GM21367 (cell line): Measurements from ENCODE around the gene RGS19.
A peak's percentile ranks its signal among the peaks of the same experiment; 100 is the strongest.

Experiments
- ATAC-seq: cut with Tn5 transposase; IDR thresholded peaks from one replicate; pipeline ENCODE4 v1.9.1; 2021; ENCODE audit not compliant: unreplicated experiment

RGS19 gene

DNA sequence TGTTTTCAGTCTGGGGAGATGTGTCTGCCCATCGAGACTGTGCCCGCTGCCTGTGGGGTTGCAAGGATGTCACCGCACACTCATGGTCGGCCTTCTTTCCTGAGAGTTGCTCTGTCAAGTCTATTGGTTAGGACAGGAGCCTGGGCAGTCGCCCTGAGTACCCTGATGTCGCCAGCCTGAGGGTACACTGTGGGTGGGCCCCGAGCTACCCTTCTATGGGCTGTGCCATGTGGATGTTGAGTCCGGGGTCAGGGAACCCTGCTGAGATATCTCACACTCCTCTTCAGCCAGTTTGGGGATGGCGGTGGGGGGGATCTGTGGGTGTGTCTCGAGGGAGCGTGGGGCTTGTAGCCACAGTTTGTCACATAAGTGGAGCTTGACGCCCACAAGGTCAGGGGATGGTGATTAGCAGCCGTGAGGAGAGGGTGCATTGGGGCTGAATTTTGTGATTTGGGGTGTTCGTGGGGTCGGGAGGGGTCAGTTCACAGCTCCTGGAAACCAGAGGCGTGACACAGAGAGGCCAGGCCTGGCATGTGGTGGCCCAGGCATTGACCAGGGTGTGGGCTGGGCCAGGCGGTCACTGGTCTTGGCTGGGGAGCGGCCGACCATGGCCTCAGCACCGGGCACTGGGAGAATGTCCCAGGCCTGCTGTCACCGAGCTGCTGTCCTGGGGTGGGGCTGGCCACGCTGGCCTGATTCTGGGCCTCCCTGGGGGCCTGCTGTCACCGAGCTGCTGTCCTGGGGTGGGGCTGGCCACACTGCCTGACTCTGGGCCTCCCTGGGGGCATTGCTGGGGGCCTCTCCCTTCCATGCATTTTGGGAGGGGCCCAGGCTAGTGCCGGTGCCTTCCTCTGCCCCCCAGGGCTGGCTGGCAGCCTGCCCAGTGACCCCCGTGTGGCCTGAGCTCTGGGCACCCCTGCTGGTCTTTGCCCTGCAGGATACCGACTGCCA, 29.7 kb upstream of the RGS19 start:
- ATAC-seq: no peak

DNA sequence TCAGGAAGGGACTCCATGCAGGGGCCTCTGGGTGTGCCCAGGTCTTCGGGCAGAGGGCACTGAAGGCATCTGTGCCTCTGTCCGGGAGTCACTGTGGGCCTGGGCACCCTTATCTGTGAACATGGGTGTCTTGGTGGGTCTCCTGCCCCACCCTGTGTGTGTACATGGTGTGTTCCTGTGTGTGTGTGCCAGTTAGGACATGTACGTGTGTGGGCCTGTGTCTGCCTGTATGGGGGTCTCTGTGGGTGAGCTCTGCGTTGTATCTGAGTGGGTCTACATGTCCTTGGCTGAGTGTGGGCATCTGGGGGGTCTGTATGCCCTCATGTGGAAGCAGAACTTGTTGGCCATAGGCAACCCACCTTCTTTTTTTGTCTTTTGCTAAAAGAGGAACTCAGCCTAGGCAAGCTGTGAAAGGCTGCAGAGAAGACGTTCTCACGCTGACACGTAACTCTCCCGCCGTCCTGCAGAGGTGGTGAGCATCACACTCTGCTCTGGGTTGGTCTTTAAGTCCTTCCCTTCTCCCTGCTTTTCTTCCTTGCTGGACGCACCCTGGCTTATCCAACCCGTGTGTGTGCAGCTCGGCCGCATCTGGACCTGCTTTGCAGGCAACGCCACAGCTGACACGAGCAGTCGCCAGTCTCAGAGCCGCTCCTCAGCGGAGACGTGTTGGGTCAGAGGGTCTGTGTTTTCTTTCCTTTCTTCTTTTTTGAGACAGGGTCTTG, 28.6 kb upstream of the RGS19 start:
- ATAC-seq: no peak

DNA sequence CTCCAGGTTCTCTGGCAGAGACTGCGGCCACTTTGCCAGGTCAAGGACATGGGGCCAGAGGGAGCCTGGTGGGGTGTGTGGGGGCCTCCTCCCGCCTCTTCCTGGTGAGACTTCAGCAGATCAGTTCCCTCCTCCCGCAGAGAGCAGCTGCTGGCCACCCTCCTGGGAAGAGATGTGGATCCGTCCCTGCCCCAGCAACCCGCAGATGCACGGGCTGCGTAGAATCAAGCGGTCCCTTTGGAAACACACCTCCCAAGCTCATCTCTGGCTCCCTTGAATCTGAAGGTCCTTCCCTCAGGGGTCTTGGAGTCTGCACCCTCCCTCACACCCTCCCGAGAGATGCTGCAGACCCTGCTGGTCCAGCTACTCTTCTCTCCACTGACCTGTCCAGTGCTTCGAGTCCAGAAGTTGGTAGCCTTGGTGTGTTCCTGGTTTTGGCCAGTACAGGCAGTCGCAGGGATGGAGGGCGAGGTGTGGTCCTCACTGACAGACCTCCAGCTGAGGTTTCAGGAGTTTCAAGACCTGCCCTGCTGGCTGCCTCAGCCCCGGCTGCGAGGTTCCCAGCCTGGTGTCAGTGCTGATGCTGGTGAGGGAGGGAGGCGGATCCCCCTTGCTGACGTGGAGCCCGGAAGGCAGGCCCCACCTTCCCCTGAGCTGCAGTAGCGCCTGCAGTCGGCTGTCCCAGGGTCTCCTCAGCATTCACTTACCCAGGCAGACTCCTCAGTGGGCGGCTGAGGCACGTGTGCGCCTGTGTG, 27.8 kb upstream of the RGS19 start, which contains the start of gene NPBWR2:
NPBWR2 (minus strand) TSS at position 585 of the 755 bp plus-strand sequence. CDS start 734 bp downstream, outside the sequence.
- no peak for ATAC-seq

DNA sequence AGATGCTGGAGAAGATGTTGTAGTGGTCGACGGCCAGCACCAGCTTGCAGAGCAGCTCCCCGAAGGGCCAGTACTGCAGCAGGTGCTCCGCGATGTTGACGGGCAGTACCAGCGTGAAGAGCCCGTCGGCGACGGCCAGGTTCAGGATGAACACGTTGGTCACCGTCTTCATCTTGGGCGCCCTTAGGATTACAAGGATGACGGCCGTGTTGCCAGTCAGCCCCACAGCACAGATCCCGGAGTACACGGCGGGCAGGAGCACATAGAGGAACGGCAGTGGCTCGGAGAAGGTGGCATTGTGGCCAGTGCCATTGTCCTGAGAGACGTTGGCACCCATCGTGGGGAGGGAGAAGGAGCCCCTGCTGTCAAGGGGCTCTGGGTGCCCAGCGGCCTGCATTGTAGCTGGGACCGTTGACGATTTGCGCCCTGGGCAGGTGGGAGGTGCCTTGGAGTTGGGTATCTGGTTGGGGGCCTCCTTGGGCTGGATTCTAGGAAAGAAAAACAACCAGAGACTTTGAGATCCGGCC, 27.2 kb upstream of the RGS19 start:
- ATAC-seq: no peak

DNA sequence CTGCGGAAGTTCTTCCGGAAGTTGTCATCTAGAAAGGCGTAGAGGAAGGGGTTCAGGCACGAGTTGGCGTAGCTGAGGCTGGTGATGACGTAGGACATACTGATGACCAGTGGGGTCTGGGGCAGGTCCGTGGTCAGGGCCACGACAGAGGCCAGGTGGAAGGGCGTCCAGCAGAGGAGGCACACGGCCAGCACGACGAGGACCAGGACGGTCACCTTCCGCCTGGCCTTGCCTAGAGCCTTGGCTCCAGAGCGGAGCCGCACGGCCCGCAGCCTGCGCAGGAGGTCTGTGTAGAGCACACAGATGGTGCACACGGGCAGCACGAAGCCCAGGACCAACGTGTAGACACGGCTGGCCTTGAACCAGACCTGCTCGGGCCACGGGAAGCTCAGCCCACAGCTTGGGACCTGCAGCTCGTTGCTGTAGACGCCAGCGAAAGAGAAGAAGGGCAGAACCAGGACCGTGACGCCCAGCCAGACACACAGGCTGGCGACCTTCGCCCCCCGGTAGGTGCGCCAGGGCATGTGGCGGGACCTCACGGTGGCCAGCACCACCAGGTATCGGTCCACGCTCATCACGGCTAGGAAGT, 26.6 kb upstream of the RGS19 start:
- ATAC-seq: no peak

DNA sequence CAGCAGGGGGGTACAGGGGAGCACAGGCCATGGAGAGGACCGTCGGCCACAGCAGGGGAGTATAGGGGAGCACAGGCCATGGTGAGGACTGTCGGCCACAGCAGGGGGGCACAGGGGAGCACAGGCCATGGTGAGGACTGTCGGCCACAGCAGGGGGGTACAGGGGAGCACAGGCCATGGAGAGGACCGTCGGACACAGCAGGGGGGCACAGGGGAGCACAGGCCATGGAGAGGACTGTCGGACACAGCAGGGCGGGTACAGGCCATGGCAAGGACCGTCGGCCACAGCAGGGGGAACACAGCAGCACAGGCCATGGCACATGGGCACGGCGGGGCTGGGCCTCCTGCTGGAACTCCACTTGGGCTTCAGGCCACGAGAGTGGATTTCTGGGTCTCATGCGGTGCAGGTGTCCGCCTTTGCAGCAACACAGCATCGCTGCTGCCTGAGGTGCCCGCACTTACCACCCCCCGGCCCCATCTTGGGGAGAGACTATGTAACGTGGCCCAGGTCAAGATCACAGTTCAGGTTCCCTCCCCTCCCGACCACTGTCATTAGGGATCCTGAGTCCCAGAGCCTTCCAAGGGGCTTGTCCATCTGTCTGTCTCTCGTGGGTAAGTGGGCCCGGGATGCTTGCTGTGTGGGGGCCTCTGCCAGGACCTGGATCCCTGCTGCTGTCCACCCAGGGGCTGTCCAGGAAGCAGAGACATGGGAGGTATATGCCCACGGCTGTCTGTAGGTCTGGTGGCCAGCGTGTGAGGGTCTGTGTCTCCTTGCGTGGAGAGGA, 25.5 kb upstream of the RGS19 start:
- no peak for ATAC-seq

DNA sequence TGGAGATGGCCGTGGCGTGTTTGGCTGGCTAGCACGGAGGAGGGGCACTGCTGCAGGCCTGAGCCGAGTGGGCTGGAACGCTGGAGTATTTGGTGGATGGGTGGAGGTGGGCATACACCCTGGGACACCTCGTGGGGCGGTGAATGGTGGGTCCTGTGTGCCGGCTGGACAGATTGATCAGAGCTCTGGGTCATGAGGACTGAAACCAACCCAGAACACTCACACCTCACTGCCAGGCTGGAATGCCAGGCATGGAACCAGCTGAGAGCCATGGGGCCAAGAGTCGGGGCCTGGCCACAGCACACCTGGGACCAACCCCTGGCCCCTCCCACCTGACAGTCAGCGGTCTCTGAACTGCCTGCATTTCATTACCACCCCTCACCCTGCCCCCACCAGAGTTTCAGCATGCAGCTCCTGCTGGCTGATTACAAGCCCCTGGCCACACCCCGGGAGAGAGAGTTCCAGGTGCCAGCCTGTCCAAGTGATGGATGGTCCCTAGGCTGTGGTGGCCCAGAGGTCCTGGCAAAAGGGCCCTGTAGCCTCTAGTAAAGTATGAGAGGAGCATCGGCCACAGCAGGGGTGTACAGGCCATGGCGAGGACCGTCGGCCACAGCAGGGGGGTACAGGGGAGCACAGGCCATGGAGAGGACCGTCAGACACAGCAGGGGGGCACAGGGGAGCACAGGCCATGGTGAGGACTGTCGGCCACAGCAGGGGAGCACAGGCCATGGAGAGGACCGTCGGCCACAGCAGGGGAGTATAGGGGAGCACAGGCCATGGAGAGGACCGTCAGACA, 24.8 kb upstream of the RGS19 start:
- no peak for ATAC-seq

DNA sequence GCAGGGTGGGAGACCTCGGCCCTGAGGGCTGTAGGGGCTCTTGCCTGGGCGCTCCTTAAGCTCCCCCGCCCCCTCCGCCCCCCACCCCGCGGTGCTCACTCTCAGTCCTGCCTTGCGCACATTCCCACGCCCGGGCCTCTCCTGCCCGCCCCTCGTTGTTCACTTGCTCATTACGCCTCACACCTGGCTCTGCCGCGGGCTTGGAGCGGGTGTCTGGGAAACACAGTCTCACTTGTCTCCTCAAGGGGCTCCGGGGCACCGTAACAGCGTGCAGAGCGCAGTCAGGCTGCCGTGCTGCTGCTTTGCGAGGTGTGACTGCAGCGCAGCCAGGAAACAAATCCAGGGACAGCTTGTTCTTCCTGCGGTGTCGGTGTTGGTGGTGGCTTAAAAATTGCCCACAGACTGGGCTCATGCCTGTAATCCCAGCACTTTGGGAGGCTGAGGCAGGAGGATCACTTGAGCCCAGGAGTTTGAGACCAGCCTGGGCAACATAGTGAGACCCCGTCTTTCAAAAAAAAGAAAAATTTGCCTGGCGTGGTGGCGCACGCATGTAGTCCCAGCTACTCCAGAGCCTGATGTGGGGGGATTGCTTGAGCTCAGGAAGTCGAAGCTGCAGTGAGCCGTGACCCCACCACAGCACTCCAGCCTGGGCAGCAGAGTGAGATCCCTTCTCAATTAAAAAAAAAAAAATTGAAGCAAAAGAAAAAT, 23.5 kb upstream of the RGS19 start:
- no peak for ATAC-seq

DNA sequence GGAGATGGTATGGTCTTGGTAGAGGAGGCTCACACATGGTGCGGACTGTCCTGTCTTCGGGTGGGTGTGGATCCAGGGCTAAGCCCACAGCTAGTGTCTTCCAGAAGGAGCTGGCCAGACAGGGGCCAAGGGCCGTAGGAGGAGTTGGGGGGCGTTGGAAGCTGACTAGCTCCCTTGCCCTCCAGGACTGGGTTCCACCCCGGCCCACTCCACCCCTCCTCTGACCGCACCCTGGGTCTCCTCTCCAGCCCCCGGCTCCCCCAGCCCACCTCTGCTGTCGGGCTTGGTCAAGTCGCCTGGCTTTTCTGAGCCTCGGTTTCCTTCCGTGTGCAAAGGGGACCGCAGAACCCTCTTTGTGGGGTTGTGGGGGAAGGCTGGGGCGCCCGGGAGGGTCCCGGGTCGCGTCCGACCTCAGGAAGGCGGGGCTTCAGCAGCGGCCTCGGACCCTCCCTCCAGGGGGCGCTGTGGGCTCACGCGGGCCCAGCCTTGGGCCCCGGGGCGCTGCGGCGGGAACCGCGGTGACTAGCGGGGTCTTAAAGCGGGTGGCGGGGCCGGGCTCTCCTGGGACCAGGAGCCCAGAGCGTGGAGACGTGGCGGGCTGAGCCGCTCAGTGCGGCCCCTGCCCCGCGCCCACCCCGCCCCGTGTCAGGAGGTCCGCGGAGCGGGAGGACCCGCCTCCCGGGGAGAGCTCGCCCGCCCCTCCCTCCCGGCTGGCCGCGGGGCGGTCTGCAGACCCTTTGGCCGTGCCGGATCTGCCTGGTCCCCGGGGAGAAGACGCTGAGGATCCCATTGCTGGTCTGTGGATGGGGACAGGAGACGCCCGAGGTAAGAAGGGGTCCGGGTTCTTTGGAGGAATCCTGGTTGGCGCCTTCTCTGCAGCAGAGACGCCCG, 22.7 kb upstream of the RGS19 start:
- ATAC-seq: no peak

DNA sequence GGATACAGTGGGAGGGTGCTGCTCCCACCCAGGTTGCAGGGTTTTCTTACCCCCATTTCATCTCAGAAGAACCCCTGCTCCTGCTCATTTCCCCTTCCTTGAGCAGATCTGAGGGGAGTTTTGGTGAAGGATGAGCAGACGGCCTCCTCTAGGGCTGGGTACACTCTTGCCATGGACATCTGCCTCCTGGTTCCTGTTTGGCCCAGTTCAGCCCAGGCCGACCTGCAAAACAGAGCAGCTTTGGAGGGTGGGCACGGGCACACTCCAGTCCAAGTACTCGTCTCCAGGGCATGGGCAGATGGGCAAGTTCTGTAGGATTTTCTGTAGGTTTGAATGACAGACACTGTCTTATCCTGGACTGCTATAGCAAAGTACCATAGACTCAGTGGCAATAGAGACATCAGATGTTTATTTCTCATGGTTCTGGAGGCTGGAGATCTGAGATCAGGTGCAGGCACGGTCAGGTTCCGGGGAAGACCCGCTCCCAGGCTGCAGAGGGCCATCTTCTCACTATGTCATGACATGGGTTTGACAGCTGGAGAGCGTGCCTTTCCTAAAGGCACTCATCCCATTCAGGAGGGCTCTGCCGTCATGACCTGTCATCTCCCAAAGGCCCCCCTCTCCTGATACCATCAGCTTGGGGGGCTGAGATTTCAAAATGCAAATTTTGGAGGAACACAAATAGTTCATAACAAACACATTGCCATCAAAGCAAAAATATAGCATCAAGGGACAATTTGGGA, 21.8 kb upstream of the RGS19 start:
- ATAC-seq: no peak

DNA sequence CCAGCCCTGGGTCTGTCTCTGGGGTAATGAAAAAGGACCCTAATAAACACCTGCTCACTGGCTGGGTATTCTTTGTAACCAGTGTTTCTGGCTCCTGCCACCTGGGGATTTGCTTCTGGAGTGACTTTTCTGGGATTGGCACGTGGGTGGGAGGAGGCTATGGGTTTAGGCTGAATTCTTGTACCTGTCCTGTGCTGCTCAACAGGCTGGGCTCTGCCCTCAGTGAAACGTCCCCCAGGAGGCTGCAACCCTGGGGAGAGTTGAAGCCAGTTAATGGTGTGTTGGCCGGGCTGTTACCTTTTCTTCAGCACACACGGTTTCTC, 21.2 kb upstream of the RGS19 start:
- ATAC-seq: no peak

DNA sequence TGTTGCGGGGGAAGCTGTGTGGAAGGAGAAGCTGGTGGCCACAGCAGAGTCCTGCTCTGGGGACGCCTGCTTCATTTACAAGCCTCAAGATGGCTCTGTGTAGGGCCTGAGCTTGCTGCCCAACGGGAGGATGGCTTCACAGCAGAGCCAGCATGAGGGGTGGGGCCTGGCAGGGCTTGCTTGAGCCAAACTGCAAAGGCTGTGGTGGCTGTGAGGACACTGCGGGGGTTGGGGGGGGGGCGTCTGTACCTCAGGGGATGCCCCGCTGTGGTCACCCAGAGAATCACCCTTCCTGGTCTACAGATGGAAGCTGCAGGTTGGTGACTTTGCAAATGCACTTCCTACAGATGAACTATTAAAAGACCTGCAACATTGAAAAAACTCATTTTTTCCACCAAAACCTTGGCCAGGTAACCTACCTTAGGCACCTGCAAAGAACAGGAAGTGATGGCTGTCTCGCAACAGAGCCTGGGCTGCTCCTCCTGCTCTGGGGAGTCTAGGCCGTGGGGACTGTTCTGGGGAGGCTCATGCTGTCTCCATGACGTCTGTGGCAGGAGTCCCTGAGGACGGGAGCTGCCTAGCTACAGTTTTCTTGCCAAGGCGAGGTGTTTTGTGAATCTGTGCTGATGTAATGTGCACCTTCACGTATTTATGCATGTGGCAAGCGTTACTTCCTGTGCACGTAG, 20.7 kb upstream of the RGS19 start:
- peak; percentile 32 for ATAC-seq

DNA sequence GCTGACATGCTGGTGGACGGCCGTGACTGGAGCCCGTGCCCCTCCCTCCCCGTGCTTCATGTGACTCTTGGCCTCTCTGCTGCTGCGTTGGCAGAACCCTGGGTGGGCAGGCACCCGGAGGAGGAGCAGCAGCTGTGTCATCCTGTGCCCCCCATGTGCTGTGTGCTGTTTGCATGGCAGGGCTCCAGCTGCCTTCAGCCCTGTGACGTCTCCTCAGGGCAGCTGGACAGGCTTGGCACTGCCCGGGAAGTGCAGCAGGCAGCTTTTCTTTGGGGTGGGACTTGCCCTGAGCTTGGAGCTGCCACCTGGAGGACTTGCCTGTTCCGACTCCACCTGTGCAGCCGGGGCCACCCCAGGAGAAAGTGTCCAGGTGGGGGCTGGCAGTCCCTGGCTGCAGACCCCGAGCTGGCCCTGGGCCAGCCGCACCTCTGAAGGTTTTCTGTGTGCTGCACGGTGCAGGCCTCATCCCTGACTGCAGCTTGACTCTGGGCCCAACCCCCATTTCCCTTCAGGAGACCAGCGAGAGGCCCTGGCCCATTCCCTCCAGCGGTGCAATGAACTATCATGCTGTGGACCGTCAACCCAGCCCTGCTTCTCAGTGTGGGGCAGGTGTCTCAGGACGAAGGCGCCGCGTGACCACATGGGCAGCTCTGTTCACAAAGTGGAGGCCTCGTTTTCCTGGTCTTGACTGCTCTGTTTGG, 19.9 kb upstream of the RGS19 start:
- no peak for ATAC-seq

DNA sequence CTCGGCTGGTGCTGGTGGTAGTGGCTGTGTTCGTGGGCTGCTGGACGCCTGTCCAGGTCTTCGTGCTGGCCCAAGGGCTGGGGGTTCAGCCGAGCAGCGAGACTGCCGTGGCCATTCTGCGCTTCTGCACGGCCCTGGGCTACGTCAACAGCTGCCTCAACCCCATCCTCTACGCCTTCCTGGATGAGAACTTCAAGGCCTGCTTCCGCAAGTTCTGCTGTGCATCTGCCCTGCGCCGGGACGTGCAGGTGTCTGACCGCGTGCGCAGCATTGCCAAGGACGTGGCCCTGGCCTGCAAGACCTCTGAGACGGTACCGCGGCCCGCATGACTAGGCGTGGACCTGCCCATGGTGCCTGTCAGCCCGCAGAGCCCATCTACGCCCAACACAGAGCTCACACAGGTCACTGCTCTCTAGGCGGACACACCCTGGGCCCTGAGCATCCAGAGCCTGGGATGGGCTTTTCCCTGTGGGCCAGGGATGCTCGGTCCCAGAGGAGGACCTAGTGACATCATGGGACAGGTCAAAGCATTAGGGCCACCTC, 19.2 kb upstream of the RGS19 start:
- no peak for ATAC-seq

DNA sequence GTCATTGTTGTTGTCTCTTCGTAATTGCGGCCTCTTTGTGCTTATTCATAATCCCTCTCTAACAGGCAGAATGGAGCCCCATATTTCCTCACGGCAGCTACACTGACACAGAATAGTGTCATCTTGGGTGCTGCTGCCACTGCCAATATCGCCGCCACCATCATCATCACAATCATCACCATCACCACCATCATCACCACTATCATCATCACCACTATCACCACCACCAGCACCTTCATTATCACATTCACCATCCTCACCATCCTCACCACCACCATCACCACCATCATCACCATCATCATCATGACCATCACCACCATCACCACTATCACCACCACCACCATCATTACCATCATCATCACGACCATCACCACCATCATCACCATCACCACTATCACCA, 17.2 kb upstream of the RGS19 start:
- no peak for ATAC-seq

DNA sequence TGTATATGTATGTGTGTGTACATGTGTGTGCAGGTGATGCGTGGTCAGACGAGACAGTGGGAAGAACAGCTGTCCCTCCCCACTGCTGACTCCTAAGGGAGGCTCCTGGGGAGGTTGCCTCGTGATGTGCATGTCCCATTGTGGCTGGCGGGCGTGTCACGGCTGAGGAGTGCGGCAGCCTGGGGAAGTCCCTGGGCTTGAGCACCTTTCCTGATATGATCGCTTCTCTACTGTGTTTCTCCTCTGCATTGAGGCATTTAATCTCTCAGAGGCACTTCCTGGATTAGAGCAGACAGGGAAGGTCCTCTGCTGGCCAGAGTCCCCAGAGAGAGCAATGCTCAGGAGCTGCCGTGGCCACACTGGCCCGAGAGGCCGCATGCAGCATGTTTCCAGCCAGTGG, 16.6 kb upstream of the RGS19 start:
- no peak for ATAC-seq
